Stimulated activated CD4-positive, alpha-beta T cell treated with anti-CD3 and anti-CD28 coated beads, Interleukin-4, amount 100 ng/mL, for 48 hours (primary cell): ENCODE data around the gene CYTH3.

ENCODE experiments used
- DNase-seq, 2 donors: peaks; one replicate each; pipeline ENCODE4 v3.0.0-alpha.2; 2020; ENCODE audit warnings: low read depth in 2 of 2

The CYTH3 gene

DNA sequence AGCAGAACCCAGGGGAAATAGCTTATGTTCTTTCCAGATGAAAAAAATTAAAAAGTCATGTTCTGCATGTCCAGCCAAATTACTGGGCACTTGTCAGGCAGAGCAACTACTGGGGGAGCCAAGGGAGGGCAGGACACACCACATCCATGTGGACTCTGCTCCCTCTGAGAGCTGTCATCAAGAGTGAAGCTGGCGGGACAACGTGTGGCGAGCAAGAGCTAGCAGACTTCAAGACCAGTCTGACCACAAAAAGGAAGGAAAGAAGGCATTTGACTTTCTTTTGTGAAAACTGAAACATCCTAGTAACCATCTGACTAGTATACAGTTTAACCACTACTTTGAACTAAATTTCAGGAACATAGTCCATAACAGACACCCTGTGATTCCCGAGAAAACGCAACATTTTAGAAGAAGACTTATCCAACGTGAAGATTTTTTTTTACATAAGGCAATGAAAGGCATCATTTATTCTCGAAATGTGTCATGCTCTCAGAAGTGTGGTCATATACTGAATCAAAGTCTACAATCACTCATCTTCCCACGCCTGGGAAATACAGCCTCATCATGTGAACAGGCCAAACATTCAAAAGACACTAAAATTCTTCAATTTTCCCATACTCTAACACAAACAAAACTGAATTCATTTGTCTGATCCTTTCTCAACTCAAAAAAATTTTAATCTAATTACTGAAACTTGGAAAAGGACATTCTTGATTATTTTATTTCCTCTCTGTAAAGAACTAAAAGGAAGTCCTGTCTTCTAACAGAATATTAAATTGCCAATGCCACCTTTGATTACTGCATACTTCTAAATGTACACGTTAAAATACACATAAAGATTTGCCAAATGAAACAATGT, 15.5 kb downstream of the CYTH3 start:
- DNase-seq: peak in 1 of 2 donors; percentile 44

DNA sequence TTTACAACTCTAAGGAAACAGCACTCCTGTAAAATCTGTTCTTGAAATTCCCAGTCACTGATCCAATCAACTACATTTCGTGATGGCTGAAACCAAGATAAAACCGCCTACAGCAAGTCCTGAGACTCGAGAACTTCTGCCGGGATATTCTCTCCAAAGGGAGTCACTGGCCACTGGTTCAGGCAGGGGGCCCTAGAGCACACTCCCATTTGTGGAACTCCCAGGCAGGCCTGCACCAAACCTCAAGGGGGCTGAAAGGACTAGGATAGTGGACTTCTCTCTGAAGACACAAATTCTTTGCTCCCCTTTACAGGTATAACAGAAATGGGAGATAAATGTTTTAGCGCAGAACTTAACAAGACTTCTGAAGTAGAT, 16.3 kb downstream of the CYTH3 start:
- DNase-seq: no peak

- no peak for DNase-seq
Observed at GRCh38 chr7:6254866-6255265, 17.6 kb downstream of the CYTH3 start.

DNA sequence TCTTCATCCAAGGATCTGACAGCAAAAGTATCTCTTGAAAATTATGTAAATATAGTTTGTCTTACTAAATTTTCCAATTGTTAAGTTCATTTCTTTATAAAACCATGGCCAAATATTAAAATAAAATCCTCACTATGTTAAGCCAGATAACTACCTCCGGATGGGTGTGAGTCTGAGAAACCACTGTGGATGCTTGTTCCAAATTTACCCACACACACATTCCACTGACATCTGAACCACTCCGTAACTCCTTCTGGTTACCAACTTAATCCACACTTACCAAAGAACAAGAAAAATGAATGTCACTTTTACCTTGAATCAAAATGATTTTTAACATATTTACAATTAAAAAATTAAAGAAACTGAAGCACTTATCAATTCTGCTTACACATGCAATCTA, 19.7 kb downstream of the CYTH3 start:
- no peak for DNase-seq

GRCh38 chr7:6252341-6252746, 20.1 kb downstream of the CYTH3 start:
- DNase-seq: no peak

- DNase-seq: no peak
Observed at GRCh38 chr7:6251653-6252052, 20.8 kb downstream of the CYTH3 start.

- DNase-seq: peak in 1 of 2 donors; percentile 55
Observed at GRCh38 chr7:6250364-6250833, 22.0 kb downstream of the CYTH3 start.

- no peak for DNase-seq
Observed at GRCh38 chr7:6249043-6249442, 23.4 kb downstream of the CYTH3 start.

GRCh38 chr7:6248581-6248980, 23.8 kb downstream of the CYTH3 start:
- DNase-seq: no peak

GRCh38 chr7:6246251-6246917, 26.0 kb downstream of the CYTH3 start:
- no peak for DNase-seq

DNA sequence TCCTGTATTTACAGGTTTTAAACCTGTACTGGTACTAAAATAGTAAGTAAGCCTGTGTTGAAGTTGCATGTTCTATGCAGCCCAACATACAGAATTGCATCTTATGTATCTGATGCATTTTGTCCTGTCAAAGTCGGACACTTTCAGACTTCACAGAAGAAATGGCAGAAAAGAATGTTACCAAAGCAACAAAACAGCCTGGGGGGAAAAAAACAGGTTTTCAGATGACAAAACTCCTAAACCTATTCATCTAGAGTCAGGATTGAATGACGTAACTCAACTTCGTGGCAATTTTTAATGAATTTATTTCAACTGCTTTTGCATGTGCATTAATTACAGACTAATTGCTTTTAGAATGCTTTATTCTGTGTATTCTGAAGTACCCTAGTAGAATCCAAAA, 28.4 kb downstream of the CYTH3 start:
- no peak for DNase-seq

DNA sequence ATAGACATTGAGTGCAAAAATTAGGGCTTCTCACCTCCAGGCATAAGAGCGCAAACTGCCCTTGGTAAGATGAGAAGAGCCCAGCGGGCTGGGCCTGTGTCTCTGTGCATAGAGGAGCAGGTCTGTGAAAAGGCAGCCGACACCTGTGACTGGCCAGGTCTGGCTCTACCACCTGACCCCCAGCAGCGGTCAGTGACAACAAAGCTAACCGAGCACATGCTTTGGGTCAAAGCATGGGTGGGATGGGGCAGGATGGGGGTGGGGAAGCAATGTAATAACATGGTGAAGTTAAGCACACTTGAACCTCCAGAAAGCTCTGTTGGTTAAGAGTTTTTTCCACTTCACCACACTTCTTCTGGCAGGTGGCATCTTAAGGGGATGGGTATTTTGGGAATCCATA, 29.3 kb downstream of the CYTH3 start:
- DNase-seq: no peak

- DNase-seq: no peak
Observed at GRCh38 chr7:6242561-6242960, 29.9 kb downstream of the CYTH3 start.

- DNase-seq: no peak
Observed at GRCh38 chr7:6241607-6241973, 30.8 kb downstream of the CYTH3 start.

- no peak for DNase-seq
Observed at GRCh38 chr7:6238309-6238925, 34.0 kb downstream of the CYTH3 start.

- no peak for DNase-seq
Observed at GRCh38 chr7:6237730-6238129, 34.7 kb downstream of the CYTH3 start.

- no peak for DNase-seq
Observed at GRCh38 chr7:6237011-6237410, 35.4 kb downstream of the CYTH3 start.

GRCh38 chr7:6235029-6235871, 37.2 kb downstream of the CYTH3 start:
- DNase-seq: no peak

DNA sequence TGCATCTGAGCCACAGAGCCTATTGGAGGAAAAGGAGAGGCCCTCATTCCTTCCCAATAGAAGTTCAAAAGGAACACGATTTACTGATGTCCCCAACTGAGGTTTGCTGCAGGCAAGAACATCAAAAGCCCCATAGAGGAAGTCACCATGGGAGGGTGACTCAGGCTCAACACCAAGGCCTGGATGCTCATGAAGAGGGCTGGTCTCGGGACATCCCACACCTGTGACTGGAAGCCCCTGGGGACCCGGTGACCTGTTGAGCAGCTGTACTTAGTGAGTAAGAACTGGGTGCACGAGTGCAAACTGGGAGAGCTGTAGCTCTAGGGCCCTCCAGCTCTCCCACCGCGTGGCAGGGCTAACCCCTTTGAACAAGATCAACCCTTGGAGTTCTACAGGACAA, 38.0 kb downstream of the CYTH3 start:
- no peak for DNase-seq

- DNase-seq: no peak
Observed at GRCh38 chr7:6232534-6232933, 39.9 kb downstream of the CYTH3 start.

- DNase-seq: no peak
Observed at GRCh38 chr7:6232116-6232515, 40.3 kb downstream of the CYTH3 start.

GRCh38 chr7:6231184-6231583, 41.2 kb downstream of the CYTH3 start:
- DNase-seq: no peak
